ENCODE results near the gene TSC22D2.

Gene TSC22D2

GRCh38 chr3:150503402-150504099, 95.5 kb downstream of the TSC22D2 start:
- Histone ChIP-seq H3K9me3 (ENCODE audit: low read depth, low read length) (no peaks in the 10 kb centered on the region), H3K4me3 (no peak overlapping the region), H3K36me3 (ENCODE audit: insufficient read depth, low read length) (no peaks in the 10 kb centered on the region), H3K27ac (no peak overlapping the region), H3K9ac (ENCODE audit: insufficient read length) (no peak overlapping the region)
- DNase-seq (ENCODE audit: low read depth, low spot score) = no peak
- TF ChIP-seq POLR2AphosphoS5 (IDR thresholded peaks at IDR 0.05; ENCODE audit: borderline replicate concordance, low read depth, low read length) = no peak
- TF ChIP-seq EZH2 (IDR thresholded peaks at IDR 0.05) = no peak
- TF ChIP-seq FOXP2 (optimal IDR thresholded peaks at IDR 0.05; ENCODE audit: control extremely low read depth, extremely low read length, insufficient read depth) = no peak

GRCh38 chr3:150504483-150504882, 96.4 kb downstream of the TSC22D2 start:
- Histone ChIP-seq H3K9ac (ENCODE audit: insufficient read length) (no peak overlapping the region), H3K36me3 (ENCODE audit: insufficient read depth, low read length) (no peaks in the 10 kb centered on the region), H3K27ac (no peak overlapping the region), H3K4me3 (no peak overlapping the region), H3K9me3 (ENCODE audit: low read depth, low read length) (no peaks in the 10 kb centered on the region)
- TF ChIP-seq EZH2 (IDR thresholded peaks at IDR 0.05) = no peak
- TF ChIP-seq FOXP2 (optimal IDR thresholded peaks at IDR 0.05; ENCODE audit: control extremely low read depth, extremely low read length, insufficient read depth) = no peak
- TF ChIP-seq POLR2AphosphoS5 (IDR thresholded peaks at IDR 0.05; ENCODE audit: borderline replicate concordance, low read depth, low read length) = no peak
- no peak for DNase-seq (ENCODE audit: low read depth, low spot score)

- no peak for DNase-seq (ENCODE audit: low read depth, low spot score)
- Histone ChIP-seq H3K9ac (ENCODE audit: insufficient read length) (no peak overlapping the region), H3K4me3 (no peak overlapping the region), H3K9me3 (ENCODE audit: low read depth, low read length) (no peaks in the 10 kb centered on the region), H3K27ac (no peak overlapping the region), H3K36me3 (ENCODE audit: insufficient read depth, low read length) (no peaks in the 10 kb centered on the region)
- TF ChIP-seq POLR2AphosphoS5 (IDR thresholded peaks at IDR 0.05; ENCODE audit: borderline replicate concordance, low read depth, low read length) (no peak), FOXP2 (optimal IDR thresholded peaks at IDR 0.05; ENCODE audit: control extremely low read depth, extremely low read length, insufficient read depth) (no peak)
These were observed 100.3 kb downstream of the TSC22D2 start for GRCh38 chr3:150508401-150508800.

DNA sequence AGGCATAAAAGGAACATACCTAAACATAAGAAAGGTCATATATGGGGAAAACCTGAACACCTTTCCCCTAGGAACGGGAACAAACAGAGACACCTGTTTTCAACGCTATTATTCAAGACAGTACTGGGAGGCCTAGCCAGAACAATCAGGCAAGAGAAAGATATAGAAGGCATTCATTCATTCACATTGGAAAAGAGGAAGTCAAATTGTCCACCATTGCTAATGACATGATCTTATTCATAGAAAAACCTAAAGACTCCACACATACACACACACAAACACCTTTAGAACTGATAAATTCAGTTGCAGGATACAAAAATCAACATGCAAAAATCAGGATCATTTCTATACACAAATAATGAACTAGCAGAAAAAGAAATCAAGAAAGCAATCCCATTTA, 101.7 kb downstream of the TSC22D2 start:
- Histone ChIP-seq H3K36me3 (ENCODE audit: insufficient read depth, low read length) (no peaks in the 10 kb centered on the region), H3K9ac (ENCODE audit: insufficient read length) (no peak overlapping the region), H3K4me3 (no peak overlapping the region), H3K27ac (no peak overlapping the region), H3K9me3 (ENCODE audit: low read depth, low read length) (no peaks in the 10 kb centered on the region)
- DNase-seq (ENCODE audit: low read depth, low spot score) = no peak
- TF ChIP-seq EZH2 (IDR thresholded peaks at IDR 0.05) = no peak
- no peak for TF ChIP-seq POLR2AphosphoS5 (IDR thresholded peaks at IDR 0.05; ENCODE audit: borderline replicate concordance, low read depth, low read length)
- no peak for TF ChIP-seq FOXP2 (optimal IDR thresholded peaks at IDR 0.05; ENCODE audit: control extremely low read depth, extremely low read length, insufficient read depth)

- H3K4me3 ChIP-seq = peak overlapping the region; percentile 42
- no peaks in the 10 kb centered on the region for H3K36me3 ChIP-seq (ENCODE audit: insufficient read depth, low read length)
- H3K9ac ChIP-seq (ENCODE audit: insufficient read length) = peak overlapping the region; percentile 4
- TF ChIP-seq POLR2AphosphoS5 (IDR thresholded peaks at IDR 0.05; ENCODE audit: borderline replicate concordance, low read depth, low read length) (no peak), EZH2 (IDR thresholded peaks at IDR 0.05) (no peak), FOXP2 (optimal IDR thresholded peaks at IDR 0.05; ENCODE audit: control extremely low read depth, extremely low read length, insufficient read depth) (no peak)
- DNase-seq (ENCODE audit: low read depth, low spot score) = peak; percentile 39
- H3K9me3 ChIP-seq (ENCODE audit: low read depth, low read length) = no peaks in the 10 kb centered on the region
- peak overlapping the region; percentile 43; the same call in 1 of the 2 replicates for H3K27ac ChIP-seq
These were observed 103.2 kb downstream of the TSC22D2 start for GRCh38 chr3:150511122-150511821.

GRCh38 chr3:150515210-150515609, 107.1 kb downstream of the TSC22D2 start:
- Histone ChIP-seq H3K9me3 (ENCODE audit: low read depth, low read length) (no peaks in the 10 kb centered on the region), H3K4me3 (no peak overlapping the region), H3K27ac (no peak overlapping the region), H3K36me3 (ENCODE audit: insufficient read depth, low read length) (no peaks in the 10 kb centered on the region), H3K9ac (ENCODE audit: insufficient read length) (no peak overlapping the region)
- DNase-seq (ENCODE audit: low read depth, low spot score) = no peak
- TF ChIP-seq EZH2 (IDR thresholded peaks at IDR 0.05) = no peak
- no peak for TF ChIP-seq POLR2AphosphoS5 (IDR thresholded peaks at IDR 0.05; ENCODE audit: borderline replicate concordance, low read depth, low read length)
- no peak for TF ChIP-seq FOXP2 (optimal IDR thresholded peaks at IDR 0.05; ENCODE audit: control extremely low read depth, extremely low read length, insufficient read depth)
